HG02678 (cell line): ENCODE results near the gene CCDC188.
A peak's percentile ranks its signal among the peaks of the same experiment; 100 is the strongest.

ENCODE experiments used
- ATAC-seq: cut with Tn5 transposase; IDR thresholded peaks from one replicate; pipeline ENCODE4 v1.9.1; 2021; ENCODE audit warnings: mild to moderate bottlenecking, moderate library complexity; ENCODE audit not compliant: unreplicated experiment

CCDC188 gene

DNA sequence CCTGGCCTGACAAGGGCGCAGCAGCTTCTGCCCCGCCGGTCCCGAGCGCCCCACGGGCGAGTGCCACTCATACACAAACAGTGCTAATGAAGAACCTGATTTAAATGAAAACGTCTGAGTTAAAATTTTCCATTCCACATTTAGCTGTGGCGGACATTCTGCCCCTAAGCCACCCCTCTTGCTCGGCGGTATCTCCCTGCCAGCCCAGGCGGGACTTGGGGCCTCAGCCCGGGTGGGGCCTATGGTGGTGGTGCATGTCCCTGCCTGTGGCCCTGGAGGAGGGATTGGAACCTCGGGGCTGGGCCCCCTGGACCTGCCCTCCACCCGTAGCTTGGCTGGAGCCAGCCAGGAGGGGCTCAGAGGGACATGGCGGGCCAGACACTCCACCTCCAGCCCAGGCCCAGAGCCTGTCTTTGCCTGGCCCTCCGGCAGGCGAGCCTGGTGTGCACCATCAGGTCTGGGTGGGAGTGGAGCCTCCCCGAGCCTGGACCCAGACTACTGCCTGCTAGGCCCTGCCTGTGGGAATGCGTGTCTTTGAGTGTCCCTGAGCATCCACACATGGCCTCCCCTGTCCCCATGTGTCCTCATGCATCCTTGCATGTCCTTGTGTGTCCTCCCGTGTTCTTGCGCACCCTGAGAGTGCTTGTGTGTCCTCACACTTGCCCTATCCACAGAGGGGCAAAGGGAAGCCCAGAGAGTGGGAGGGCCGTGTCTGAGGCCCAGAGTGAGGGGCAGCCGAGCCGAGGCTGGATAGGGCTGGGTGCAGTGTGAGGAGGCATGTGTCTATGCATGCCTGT is 14.9 kb downstream of the CCDC188 start:
- ATAC-seq, result no peak

DNA sequence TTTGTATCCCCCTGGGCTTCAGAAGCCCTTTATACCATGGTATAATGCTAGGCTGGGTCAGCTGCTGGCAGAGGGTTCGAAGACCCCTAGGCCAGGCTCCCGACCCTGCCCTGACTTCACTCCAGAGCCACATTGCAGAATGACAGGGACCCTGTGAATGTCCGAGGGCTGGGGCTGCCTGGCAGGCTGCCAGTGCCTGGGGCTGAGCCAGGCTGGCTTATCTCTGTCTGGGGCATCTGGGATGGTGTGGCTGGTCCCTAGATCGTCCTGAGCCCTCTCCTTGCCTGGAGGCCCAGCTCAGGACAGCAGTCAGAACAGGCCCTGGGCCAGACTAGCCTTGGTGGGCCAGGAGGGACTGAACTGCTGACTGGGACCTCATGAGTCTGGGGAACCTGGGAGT is 15.6 kb downstream of the CCDC188 start:
- ATAC-seq, result no peak

DNA sequence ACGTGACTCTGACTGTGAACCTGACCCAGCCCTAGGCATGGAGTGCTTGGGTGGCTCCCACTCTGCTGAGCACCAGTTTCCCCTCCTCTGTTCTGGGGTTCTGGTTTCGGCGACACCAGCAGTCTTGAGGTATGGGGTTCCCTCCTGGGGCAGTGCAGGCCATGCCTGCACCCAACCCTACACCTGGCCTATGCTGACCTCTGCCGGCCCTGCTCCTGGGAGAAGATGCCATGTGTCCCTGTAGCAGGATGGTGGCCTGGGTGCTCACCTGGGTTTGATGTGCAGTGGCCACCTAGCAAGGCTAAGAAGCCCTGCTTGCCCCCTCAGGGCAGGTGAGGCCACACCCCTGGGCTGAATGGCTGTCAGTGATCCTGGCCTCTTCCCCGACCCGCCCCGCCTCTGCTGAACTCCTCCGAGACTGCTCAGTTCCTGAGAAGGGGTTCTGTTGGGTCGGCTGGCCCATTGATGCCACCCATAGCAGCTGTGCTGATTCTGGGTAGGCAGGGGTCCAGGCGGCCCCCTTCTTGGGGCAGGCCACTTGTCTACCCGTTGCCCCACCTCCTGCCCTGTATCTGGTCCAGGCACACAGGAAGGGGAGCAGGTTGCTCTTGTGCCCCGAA is 16.8 kb downstream of the CCDC188 start:
- ATAC-seq, result no peak

DNA sequence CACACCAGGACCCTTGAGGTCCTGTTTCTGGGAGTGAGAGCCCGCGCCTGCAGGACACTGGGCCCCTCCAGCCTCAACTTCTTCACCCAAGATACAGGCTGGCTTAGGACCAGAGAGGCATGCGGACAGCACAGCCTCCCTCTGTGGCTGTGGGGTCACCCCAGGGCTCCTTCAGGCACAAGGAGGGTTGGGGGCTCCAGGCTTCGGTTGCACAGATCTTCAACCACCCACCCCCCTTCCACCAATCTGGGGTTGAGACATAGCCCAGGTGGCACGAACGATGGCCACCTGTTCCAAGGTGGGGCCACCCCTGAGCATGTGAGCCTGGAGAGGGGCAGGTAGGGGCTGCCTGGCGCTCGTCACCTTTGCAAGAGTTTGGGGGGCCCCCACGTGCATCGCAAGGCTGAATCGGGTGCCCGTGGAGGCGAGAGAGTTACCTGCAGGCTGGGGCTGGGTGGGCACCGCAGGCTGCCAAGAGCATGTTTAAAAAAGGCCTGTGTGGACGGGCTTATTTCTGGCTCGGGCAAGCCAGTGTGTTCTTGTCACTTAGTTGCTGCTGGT is 18.1 kb downstream of the CCDC188 start:
- ATAC-seq, result no peak

DNA sequence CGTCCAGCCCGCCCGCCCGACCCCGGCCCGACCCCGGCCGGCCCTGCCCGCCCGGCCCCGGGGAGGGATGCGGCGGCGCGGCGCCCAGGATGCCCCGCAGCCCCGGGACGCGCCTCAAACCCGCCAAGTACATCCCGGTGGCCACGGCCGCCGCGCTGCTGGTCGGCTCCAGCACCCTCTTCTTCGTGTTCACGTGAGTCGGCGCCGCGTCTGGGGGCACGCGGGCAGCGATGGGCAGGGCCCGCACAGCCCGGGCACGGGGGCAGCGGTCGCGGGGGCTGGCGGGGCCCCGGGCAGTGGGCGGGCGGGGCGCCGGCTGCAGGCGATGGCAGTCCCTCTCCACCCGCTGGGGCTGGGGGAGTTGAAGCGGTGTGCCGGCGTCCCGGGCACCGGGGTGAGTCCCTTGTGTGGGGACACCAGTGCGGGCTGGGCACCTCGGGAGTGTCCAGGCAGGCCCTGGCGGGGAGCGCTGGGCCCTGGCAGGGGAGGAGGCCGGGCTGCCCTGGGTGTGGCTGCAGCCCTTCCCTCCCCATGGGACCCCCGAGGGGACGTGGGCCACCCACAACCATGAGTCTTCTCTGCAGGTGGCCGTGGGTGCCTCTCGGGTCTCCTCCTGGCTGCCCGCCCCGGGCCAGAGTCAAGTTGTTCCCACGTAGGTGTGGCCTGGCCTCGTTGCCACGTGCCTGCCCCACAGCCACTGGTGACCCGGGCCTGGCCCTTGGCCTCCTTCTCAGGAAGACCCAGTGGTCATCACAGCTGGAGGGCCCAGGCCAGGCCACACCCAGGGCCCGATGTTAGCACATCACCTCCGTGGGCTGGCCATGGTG is 18.8 kb downstream of the CCDC188 start:
- ATAC-seq, result no peak

DNA sequence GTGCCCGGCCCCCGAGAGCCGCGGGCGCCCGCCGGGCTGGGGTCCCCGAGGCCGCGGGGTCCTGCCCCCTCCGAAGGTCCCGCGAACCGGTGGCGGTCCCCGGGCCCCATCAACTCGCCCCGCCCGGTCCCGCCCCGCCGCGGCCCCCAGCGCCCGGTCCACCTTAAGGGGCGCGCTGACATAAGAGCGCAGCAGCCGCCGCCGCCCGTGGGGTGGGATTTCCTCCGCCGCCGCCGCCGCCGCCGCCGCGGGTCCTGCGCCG is 19.3 kb downstream of the CCDC188 start, which contains the start of gene ZDHHC8:
Gene ZDHHC8 (plus strand): TSS at position 208 of the 262 bp plus-strand sequence. CDS start 144 bp downstream, outside the sequence.
- peak; percentile 62 for ATAC-seq

DNA sequence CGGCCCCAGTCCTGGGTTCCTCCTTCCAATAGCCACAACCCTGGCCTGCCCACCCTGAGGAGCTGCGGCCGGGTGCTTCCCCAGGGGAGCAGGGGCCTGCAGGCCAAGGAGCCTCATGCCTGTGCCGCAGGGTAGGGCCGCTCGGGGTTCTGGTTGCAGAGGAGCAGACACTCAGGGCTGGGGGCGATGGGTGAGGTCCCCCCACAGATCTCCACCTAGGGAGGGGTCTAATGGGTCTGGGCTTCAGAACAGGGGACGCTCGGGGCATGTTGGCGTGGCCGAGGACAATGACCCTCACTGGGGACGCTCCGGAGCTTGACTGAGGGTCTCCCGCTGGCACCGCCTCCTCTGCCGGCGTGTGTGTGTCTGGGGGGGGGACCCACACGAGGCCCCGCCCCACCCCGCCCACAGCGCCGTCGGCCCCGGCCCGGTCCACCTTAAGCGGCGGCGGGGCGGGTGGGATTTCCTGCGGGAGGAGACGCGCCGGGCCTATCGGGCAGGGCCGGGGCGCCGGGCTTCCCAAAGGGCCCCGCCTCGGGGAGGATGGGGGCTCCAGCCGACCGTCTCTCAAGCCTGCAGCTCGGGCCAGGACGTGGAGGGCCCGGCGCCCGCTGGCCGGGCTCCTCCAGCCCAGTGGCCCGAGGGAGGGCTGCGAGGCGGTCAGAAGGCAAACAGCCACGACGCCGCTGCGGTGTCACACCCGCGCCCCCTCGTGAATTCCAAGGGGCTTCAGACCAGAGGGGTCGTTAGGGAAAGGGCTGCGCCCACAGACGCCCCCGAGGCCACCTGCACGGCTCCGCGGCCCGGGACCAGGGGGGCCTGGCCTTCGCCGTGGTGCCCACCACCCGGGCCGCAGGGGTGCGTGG is 19.9 kb downstream of the CCDC188 start:
- peak; percentile 68 for ATAC-seq

DNA sequence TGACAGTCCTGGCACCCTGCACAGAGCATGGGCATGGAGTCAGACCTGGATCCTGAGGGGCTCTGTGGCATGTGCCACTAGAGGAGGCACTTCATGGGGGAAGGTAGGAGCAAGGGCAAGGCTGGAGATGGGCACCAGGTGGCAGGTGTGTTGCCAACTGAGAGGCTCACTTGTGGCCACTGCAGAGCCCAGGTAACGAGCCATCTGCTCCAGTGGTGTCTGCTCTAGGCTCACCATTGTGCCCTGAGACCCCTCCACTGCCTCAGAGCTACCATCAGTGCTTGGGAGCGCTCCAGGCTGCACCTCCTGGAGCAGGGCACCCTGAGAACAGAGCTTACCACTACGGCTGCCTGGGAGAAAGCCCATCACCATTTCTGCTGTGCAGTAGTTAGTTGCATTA is 20.5 kb downstream of the CCDC188 start:
- no peak for ATAC-seq

DNA sequence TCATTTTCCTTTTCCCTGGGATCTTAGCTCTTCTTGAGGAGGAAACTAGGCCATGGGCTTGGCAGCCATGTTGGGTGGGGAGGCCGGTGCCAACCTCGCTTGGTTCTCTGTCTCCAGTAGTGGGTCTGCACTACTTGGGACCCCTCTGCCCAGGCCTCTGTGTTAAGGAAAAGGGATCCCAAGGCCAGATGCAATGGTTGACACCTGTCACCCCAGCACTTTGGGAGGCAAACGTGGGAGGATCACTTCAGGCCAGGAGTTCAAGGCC is 21.2 kb downstream of the CCDC188 start:
- no peak for ATAC-seq

DNA sequence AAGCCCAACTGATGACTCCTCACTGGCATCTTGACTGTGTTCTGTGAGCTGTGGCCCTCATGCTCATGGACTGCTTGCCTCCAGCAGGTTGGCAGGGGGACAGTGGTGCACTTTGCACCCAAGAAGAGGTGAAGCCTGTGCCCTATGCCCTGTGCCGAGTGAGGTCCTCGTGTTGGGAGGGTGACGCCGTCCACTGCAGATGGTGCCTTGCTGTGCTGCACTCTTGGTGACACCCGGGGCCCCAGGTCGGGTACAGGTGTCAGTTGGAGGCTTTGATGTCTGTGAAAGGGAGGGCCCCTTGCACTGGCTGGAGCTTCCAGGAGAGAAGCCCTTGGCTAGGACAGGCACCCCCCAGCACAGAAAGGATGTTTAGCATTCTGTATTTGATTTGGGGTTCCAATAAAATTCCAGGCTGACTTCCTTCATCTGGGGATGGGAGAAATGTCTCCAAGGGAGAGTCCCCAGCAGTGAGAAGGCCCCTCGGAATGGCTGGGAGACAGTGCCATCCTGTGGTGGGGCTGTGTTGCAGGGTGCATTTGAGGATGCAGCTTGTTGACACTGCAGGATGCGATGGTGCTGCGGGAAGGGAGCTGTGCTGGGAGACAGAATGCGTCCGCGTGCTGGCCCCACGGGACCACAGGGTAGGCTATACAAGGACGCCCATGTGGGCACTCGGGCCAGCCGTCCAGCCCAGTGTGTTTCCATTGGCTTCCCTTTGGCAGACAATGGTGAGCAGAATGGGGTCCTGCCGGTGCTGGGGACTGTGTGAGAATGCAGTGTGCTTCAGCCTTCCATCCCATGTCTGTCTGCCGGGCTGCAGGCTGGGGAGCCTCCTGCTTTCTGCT is 21.7 kb downstream of the CCDC188 start:
- no peak for ATAC-seq

DNA sequence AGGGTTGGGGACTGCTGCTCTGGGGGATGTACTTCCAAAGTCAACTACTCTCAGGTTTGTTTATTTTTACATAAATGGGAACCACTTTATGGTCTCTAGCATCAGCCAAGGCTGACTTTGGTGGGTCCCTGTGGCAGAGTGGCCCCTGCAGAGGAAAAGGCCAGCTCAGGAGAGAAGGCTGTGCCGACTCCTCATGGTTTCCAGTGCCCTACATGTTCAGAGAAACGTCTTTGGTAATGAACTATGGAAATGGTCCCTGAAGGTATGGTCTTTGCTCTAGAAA is 22.3 kb downstream of the CCDC188 start:
- ATAC-seq, result no peak

DNA sequence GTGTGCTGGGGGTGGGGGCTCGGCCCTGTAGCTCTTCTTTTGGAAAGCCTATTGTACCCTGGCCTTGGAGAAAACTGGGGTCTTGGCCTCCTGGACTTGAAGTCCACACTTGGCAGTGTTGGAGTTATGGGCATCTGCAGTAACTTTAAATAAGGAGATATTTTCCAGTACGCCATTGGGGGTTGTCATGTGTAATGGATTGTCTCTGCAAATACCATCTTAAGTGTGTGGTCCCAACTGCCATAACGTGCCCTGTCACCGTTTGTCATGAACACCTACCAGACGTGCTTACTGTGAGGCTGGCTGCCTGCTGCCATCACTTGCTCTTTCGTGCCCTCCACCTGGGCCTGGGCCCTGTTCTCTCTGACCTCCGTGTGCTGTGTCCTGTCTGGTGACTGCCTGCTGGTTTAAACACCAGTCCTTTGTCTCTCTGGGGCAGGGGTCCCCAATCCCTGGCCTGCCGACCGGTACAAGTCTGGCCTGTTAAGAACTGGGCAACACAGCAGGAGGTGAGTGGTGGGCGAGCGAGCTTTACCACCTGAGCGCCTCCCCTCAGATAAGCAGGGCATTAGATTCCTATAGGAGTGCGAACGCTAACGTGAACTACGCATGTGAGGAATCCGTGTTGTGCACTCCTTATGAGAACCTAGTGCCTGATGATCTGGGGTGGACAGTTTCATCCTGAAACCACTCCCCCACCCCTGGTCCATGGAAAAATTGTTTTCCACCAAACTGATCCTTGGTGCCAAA is 22.8 kb downstream of the CCDC188 start:
- no peak for ATAC-seq

DNA sequence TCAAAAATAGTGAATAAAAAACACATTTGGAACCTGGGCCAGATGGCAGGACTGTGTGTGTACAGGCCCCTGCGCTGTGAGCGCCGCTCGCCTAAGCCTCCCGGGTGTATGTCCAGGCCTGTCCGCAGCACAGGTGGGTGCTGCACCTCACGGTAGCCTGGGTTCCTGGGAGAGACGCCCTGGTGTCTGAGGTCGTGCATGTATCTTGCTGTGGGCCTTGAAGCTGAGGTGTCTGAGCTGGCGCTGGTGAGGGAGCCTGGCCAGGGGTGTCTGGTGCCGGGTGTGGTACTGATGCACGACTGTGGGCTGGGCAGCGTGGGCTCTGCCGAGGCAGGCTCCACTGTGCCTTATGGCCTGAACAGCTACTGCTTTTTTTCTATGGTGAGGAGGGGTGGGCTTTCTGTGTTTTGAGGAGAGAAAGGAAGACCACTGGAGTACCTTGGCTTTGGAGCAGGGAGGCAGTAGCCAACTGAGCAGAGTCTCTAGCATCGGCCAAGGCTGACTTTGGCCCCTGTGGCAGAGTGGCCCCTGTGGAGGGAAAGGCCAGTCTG is 23.5 kb downstream of the CCDC188 start:
- no peak for ATAC-seq

DNA sequence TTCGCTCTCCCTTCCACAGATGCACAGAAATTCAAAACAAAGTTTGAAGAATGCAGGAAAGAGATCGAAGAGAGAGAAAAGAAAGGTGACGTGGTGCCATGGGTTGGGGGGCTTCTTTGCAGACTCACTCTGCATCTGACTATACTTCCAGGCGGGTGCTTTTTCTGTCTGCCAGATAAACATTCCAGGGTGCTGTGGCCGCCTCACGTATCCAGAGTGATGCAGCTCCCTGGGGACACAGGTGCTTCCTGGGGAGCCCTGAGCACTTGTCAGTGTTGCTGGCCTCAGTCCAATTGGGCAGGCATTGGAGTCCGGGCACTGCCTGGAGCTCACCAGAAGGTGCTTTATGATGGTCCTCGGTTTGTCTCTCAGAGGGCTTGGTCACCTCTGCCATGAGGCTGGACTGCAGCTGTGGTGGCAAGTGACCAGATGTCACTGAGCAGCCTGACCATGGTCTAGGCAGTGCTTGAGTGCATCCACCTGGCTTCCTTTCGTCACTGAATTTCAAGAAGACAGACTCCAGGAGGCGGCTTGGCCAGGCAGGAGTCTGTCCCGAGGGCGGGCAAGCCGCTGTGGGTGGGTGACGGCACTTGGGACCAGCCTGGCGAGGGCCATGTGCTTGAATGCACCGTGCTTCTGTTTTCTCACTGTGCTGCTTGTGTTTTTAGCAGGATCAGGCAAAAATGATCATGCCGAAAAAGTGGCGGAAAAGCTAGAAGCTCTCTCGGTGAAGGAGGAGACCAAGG is 24.4 kb downstream of the CCDC188 start:
- no peak for ATAC-seq

DNA sequence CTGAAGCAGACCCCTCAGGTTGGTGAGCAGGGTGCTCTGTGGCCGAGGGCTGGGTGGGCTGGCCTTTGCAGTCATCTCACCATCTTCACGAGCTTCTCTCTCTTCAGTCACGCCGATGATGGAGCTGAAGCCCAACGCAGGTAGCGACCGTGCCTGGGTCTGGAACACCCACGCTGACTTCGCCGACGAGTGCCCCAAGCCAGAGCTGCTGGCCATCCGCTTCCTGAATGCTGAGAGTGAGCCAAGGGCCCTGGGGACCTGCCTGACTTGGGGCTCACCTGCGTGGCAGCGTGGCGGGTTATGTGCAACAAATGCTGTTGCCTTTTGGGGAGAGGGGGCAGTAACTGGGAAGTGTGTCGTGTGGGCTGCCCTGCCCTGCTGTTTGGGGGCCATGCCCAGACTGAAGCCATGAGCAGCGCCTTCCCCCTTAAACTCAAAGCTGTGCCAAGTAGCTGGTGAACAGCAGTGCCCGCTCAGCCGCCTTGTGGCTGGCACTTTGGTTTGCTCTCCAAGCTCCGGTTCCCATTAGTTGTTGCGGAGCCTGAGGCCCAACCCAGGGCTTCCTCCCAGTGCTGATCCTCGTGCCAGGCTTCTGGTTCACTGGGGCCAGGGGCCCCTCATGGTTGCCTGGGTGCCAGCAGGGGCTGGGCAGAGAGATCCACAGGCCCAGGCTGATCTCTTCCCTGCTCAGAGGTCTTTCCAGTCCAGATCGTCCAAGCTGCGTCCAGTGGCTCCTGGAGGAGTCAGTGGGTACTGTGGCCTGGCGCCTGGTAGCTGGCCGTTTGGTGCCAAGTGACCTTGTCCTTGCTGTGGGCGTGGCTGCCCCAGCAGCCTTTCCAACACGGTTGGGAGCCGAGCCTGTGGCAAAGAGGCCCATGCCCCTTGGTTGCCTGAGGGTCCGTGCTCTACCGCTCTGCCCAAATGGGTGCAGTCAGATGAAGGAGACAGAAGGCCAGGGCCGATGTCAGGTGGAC is 25.4 kb downstream of the CCDC188 start:
- no peak for ATAC-seq

DNA sequence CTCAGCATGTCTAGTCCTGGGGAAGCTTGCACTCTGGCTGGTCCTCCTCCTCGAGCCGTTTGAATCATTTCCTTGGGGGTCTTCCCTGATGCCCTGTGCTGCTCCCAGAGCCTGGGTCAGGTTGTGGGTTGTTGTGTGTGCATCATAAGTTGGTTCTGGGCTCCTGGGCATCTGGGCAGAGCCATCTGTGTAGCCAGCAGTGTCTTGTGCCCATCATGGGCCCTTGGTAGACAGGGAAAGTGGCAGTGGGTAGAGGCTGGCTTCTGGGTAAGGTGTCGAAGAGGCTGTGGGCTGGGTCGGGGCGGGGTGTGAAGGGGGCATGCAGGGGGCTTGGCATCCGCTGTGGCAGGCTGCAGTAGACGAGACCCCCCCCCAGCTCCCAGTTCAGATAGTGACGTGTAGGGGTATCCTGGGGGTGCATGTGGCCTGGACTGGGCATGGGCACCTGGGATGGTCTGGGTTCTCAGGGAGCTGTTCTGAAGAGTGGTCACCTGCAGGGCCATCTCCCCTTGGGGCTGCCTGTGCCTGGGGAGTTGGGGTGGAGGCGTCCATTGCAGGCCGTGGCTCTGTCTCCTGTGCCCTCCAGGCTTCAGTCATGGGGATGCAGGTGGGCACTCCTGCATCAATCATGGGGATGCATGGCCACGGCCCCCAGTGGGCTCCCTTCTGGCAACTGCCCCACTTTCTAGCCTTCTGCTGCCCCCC is 26.6 kb downstream of the CCDC188 start:
- no peak for ATAC-seq
